ENCODE data around the gene ZDHHC8.
"Not testable (repeated sequence)": the region's sequence is repeated elsewhere in the genome, so short reads cannot be mapped to it uniquely, and the experiment has no call there.

The ZDHHC8 gene

GRCh38 chr22:20145206-20145831 lies 13.7 kb downstream of the ZDHHC8 start:
- DNase-seq: no peak

- DNase-seq: no peak
Measured at GRCh38 chr22:20145832-20146223, 14.2 kb downstream of the ZDHHC8 start.

GRCh38 chr22:20146777-20147176 lies 15.2 kb downstream of the ZDHHC8 start:
- no peak for DNase-seq

GRCh38 chr22:20147237-20147988 lies 15.8 kb downstream of the ZDHHC8 start:
- no peak for DNase-seq

- DNase-seq: no peak
Measured at GRCh38 chr22:20148414-20148813, 16.8 kb downstream of the ZDHHC8 start.

GRCh38 chr22:20149257-20150250 lies 17.9 kb downstream of the ZDHHC8 start:
- DNase-seq: no peak

GRCh38 chr22:20150381-20151275 lies 19.0 kb downstream of the ZDHHC8 start, which contains the start of gene CCDC188:
TSS of gene CCDC188 (minus strand) at chr22:20151055. CDS start at chr22:20150986, 69 bp downstream.
- DNase-seq: no peak

- no peak for DNase-seq
Measured at GRCh38 chr22:20151276-20151588, 19.6 kb downstream of the ZDHHC8 start.

GRCh38 chr22:20152464-20152890 lies 20.9 kb downstream of the ZDHHC8 start:
- DNase-seq: no peak

- DNase-seq: no peak
Measured at GRCh38 chr22:20153945-20154344, 22.3 kb downstream of the ZDHHC8 start.

GRCh38 chr22:20154602-20155187 lies 23.1 kb downstream of the ZDHHC8 start:
- DNase-seq: peak in 1 of 2 experiments; percentile 20

- DNase-seq: peak; percentile 84 to 86
Measured at GRCh38 chr22:20155330-20156041, 23.9 kb downstream of the ZDHHC8 start.

- DNase-seq: no peak
Measured at GRCh38 chr22:20156042-20156389, 24.4 kb downstream of the ZDHHC8 start.

- DNase-seq: peak; percentile 50 to 70
Measured at GRCh38 chr22:20156611-20157429, 25.2 kb downstream of the ZDHHC8 start.

- no peak for DNase-seq
Measured at GRCh38 chr22:20157430-20158183, 26.0 kb downstream of the ZDHHC8 start.

- no peak for DNase-seq
Measured at GRCh38 chr22:20158391-20159036, 26.9 kb downstream of the ZDHHC8 start.

- no peak for DNase-seq
Measured at GRCh38 chr22:20159076-20159475, 27.5 kb downstream of the ZDHHC8 start.

- DNase-seq: not testable (repeated sequence)
Measured at GRCh38 chr22:20159531-20159930, 27.9 kb downstream of the ZDHHC8 start.

GRCh38 chr22:20160041-20160440 lies 28.4 kb downstream of the ZDHHC8 start:
- DNase-seq: no peak

All from NCI-H1930 (cell line).